Left lung (tissue), 10 donors: Measurements from ENCODE around the gene LBH. TPM values are rescaled to one million over a fixed set of nuclear protein-coding genes. Genes with fewer than 3 reads are reported as not detected.

Source experiments
- ATAC-seq: fragments of 200-7000 bp; cut with Tn5 transposase; one replicate; pipeline ENCODE4 v1.9.1; 2020; ENCODE audit warnings: moderate library complexity
- DNase-seq, 4 donors: peaks; one replicate each; pipeline ENCODE4 v3.0.0-alpha.2; 2013 to 2020
- H3K27ac ChIP-seq, 2 donors: fragments of 200-600 bp; sonication (generic) in 1 of 2; one replicate each; pipeline versions ENCODE4 v1.5.0 to v1.8.0; 2020 to 2021
- H3K27me3 ChIP-seq, 2 donors: fragments of 200-600 bp; sonication (generic) in 1 of 2; one replicate each; pipeline versions ENCODE4 v1.5.0 to v1.8.0; 2020 to 2021
- H3K36me3 ChIP-seq, 2 donors: fragments of 200-600 bp; sonication (generic) in 1 of 2; one replicate each; pipeline versions ENCODE4 v1.5.0 to v1.8.0; 2020 to 2021
- H3K4me1 ChIP-seq, 2 donors: fragments of 200-600 bp; one replicate each; pipeline ENCODE4 v1.8.0; 2021
- H3K4me3 ChIP-seq, 2 donors: fragments of 200-600 bp; sonication (generic) in 1 of 2; one replicate each; pipeline versions ENCODE4 v1.5.0 to v1.8.0; 2020 to 2021; ENCODE audit warnings: mild to moderate bottlenecking in 1 of 2
- H3K9me3 ChIP-seq, 2 donors: fragments of 200-600 bp; sonication (generic) in 1 of 2; one replicate each; pipeline versions ENCODE4 v1.5.0 to v1.8.0; 2020 to 2021
- intact Hi-C, 2 donors: fragments of 100-400 bp; cut with DNase I; formaldehyde crosslinking; loops; one replicate each; pipeline versions ENCODE4 v1.11.2 to v1.14.2; 2022
- polyA plus RNA-seq, 6 donors: library from polyadenylated mRNA; unstranded; fragments of 120-200 nt; gene quantifications; one replicate each; pipeline ENCODE4 v1.2.1, GENCODE V29; 2013; ENCODE audit not compliant: insufficient read length in 6 of 6
- total RNA-seq, 2 donors: library from RNA; stranded (reverse); fragmentation: NEBNext Ultra II Directional; extraction: Animal tissue kit (Norgen Biotek cat#: 25700); gene quantifications; one replicate each; pipeline ENCODE4 v1.2.1, GENCODE V29; 2021
- TF ChIP-seq, protein P1 (sequence below), 2 donors: fragments of 200-600 bp; sonication (generic) in 1 of 2; IDR thresholded peaks; one replicate each; pipeline versions ENCODE4 v1.5.0 to v1.8.0; 2021; ENCODE audit warnings: antibody characterized with exemption in 2 of 2
- donor health status: DM: no; HTN: yes; CAD: no.
- donor health status: DM: no; HTN: no; CAD: no.

Gene LBH
- total and polyA plus RNA-seq, 8 donors = 93.6 to 256 (median 124) TPM

DNA sequence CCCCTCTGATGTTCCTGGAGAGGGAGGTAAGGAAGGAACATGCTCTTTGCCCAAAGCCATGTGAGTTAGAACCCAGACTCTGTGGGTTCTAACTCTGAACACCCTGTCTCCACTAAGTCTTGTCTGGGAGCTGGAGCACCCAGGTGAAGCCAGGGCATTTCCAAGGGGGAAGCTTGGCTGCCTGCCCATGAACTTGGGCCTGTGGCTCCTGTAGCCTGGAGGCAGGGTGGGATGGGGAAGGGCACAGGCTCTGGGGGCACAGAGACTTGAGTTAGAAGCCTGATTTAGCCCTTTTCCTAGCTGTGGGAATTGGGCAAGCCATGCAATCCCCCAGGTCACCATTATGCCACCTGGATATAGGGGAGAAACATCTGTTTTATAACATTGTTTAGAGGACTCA, 65.2 kb downstream of the LBH start:
- Histone ChIP-seq H3K4me3 (no peak overlapping the region), H3K27me3 (no peaks in the 10 kb centered on the region), H3K27ac (no peak overlapping the region), H3K4me1 (peaks cover 8 to 12% of the 10 kb centered on the region in 2 donors), H3K9me3 (no peaks in the 10 kb centered on the region), H3K36me3 (no peaks in the 10 kb centered on the region)
- TF ChIP-seq, protein P1, sequence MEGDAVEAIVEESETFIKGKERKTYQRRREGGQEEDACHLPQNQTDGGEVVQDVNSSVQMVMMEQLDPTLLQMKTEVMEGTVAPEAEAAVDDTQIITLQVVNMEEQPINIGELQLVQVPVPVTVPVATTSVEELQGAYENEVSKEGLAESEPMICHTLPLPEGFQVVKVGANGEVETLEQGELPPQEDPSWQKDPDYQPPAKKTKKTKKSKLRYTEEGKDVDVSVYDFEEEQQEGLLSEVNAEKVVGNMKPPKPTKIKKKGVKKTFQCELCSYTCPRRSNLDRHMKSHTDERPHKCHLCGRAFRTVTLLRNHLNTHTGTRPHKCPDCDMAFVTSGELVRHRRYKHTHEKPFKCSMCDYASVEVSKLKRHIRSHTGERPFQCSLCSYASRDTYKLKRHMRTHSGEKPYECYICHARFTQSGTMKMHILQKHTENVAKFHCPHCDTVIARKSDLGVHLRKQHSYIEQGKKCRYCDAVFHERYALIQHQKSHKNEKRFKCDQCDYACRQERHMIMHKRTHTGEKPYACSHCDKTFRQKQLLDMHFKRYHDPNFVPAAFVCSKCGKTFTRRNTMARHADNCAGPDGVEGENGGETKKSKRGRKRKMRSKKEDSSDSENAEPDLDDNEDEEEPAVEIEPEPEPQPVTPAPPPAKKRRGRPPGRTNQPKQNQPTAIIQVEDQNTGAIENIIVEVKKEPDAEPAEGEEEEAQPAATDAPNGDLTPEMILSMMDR (IDR thresholded peaks at IDR 0.05) = no peak
- DNase-seq = no peak
- intact Hi-C loops = no loop called here
- no peak for ATAC-seq

DNA sequence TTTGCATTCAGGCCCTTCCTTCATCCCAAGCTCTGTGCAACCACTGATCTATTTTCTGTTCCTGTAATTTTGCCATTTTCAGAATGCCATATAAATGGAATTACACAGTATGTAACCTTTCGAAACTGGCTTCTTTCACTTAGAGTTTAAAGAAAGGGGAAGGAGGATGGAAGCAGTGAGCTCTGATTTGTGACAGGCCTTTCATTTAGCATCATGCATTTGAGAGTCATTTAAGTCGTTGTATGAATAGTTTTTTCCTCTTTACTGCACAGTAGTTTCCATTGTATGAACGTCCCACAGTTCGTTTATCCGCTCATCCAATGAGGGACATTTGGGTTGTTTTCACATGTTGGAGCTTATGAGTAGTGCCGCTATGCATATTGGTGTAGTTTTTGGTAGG, 67.0 kb downstream of the LBH start:
- Histone ChIP-seq H3K4me3 (no peak overlapping the region), H3K4me1 (peaks cover 7 to 11% of the 10 kb centered on the region in 2 donors), H3K36me3 (no peaks in the 10 kb centered on the region), H3K27me3 (no peaks in the 10 kb centered on the region), H3K27ac (no peak overlapping the region), H3K9me3 (no peaks in the 10 kb centered on the region)
- DNase-seq (no peak), ATAC-seq (no peak)
- TF ChIP-seq, protein P1 (IDR thresholded peaks at IDR 0.05) = no peak
- intact Hi-C loops = no loop called here

DNA sequence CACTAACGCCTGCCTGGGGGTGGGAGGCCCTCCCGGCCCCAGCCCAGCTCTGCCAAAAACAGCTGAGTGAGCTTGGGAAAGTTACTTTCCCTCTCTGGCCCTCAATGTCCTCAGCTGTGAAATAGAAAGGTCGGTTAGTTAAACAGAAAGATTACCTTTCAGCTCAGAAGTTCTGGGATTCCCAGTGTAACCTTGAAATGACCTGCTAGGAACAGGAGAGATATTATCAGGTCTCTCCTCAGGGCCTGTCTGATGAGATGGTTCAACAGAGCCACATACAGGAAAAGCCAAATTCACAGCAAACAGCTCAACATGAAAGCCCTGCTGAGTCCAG, 68.8 kb downstream of the LBH start:
- Histone ChIP-seq H3K27me3 (no peaks in the 10 kb centered on the region), H3K4me3 (no peak overlapping the region), H3K27ac (peak overlapping the region in 1 of 2 donors; percentile 33), H3K9me3 (no peaks in the 10 kb centered on the region), H3K4me1 (peaks cover 0 to 8% of the 10 kb centered on the region in 2 donors), H3K36me3 (no peaks in the 10 kb centered on the region)
- TF ChIP-seq, protein P1 (IDR thresholded peaks at IDR 0.05) = no peak
- DNase-seq (no peak), ATAC-seq (no peak)
- intact Hi-C loops = no loop called here

DNA sequence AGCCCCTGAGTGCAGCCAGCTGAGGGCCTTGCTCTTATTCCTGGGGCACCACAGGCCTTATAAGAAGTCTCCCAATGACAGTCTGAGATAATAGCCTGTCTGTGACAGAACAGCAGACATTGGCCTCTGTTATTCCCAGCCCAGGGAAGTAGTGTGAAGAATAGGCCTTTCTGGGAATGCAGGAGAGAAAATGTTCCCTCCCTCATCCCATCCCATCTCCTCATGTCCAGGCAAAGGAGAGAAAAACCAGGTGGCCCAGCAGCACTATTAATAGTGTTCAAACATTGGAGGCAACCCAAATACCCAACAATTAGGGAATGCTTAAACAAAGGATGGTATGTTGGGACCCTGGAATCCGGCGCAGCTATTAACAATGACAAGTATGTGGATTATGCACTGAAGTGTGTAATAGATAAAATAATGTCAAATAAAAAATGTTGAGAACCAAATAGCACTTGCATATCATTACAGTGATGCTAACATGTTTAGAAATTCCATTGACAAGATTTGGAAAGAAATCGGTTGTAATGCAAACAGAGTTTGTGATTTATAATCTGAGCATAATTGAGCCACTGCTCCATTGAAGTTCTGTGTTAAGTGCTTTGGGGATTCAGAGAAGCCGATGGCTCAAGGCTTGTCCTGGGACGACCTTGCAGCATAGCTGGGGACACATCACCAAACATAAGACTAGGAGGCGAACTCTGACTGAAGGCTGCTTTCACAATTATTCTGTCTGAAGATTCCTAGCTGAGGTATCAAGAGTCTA, 69.3 kb downstream of the LBH start:
- H3K27me3 ChIP-seq = no peaks in the 10 kb centered on the region
- intact Hi-C loops = no loop called here
- peak; percentile 70 for ATAC-seq

DNA sequence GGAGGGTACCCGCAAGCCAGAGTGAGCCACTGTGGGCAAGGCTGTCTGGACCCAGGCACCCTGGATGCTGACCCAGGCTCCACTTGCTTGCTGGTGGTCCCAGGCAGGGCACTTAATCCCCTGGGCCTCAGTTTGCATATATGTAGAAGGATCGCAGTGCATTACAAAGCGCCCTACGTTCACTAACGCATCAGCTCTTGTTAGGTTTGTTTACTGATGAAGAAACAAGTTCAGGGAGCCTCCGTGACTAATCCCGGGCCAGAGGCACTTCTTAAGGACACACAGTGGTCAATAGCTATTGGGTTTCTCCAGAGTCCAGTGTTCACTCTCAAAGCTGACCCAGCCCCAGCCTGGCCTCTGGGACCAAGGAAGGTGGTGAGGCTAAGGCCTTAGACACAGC, 70.2 kb downstream of the LBH start:
- TF ChIP-seq, protein P1 (IDR thresholded peaks at IDR 0.05) = no peak
- Histone ChIP-seq H3K9me3 (no peaks in the 10 kb centered on the region), H3K4me1 (peaks cover 0 to 8% of the 10 kb centered on the region in 2 donors), H3K27ac (peak overlapping the region; percentile 19 to 33), H3K36me3 (no peaks in the 10 kb centered on the region), H3K4me3 (no peak overlapping the region), H3K27me3 (no peaks in the 10 kb centered on the region)
- ATAC-seq (no peak), DNase-seq (no peak)
- intact Hi-C loops = no loop called here

More for the DNA sequence above, 69.3 kb downstream of the LBH start:
- Histone ChIP-seq H3K27ac (peak overlapping the region; percentile 19 to 33), H3K36me3 (no peaks in the 10 kb centered on the region), H3K4me3 (no peak overlapping the region), H3K9me3 (no peaks in the 10 kb centered on the region), H3K4me1 (peaks cover 0 to 8% of the 10 kb centered on the region in 2 donors)
- TF ChIP-seq, protein P1 (IDR thresholded peaks at IDR 0.05) = no peak
- DNase-seq = peak in 2 of 4 donors; percentile 44 to 55
